Ishikawa (cell line): Measurements from ENCODE around the gene ARVCF.

ENCODE experiments used
- CEBPB ChIP-seq: IDR thresholded peaks from 2 replicates; pipeline ENCODE4 v1.6.1; 2012
- CREB1 ChIP-seq: IDR thresholded peaks from 2 replicates; pipeline ENCODE4 v1.6.1; 2012; ENCODE audit warnings: low read depth
- EGR1 ChIP-seq: IDR thresholded peaks from 2 replicates; pipeline ENCODE4 v1.6.1; 2012
- EP300 ChIP-seq: IDR thresholded peaks from 2 replicates; pipeline ENCODE4 v1.6.1; 2012; ENCODE audit warnings: borderline replicate concordance
- FOXM1 ChIP-seq: IDR thresholded peaks from 2 replicates; pipeline ENCODE4 v1.6.1; 2012; ENCODE audit warnings: low read depth, borderline replicate concordance
- MAX ChIP-seq: IDR thresholded peaks from 2 replicates; pipeline ENCODE4 v1.6.1; 2012
- NFIC ChIP-seq: IDR thresholded peaks from 2 replicates; pipeline ENCODE4 v1.6.1; 2012
- RAD21 ChIP-seq: IDR thresholded peaks from 2 replicates; pipeline ENCODE4 v1.6.1; 2012; ENCODE audit warnings: low read depth
- TAF1 ChIP-seq: IDR thresholded peaks from 2 replicates; pipeline ENCODE4 v1.6.1; 2012; ENCODE audit warnings: low read depth, mild to moderate bottlenecking
- TCF12 ChIP-seq: IDR thresholded peaks from 2 replicates; pipeline ENCODE4 v1.6.1; 2012; ENCODE audit warnings: low read depth
- TEAD4 ChIP-seq: IDR thresholded peaks from 2 replicates; pipeline ENCODE4 v1.6.1; 2012
- USF1 ChIP-seq: IDR thresholded peaks from 2 replicates; pipeline ENCODE4 v1.6.1; 2012
- YY1 ChIP-seq: IDR thresholded peaks from 2 replicates; pipeline ENCODE4 v1.6.1; 2012; ENCODE audit warnings: low read depth
- ZBTB7A ChIP-seq: IDR thresholded peaks from 2 replicates; pipeline ENCODE4 v1.6.1; 2012; ENCODE audit warnings: low read depth
- TF ChIP-seq, protein P1 (sequence below): IDR thresholded peaks from 2 replicates; pipeline ENCODE4 v1.6.1; 2012; ENCODE audit warnings: low read depth, mild to moderate bottlenecking

Gene ARVCF

GRCh38 chr22:20027966-20028854 lies 11.6 kb upstream of the ARVCF start:
- peak; percentile 56; the same call in 1 of the 2 replicates for TF ChIP-seq RAD21
- no peak for TF ChIP-seq NFIC
- no peak for TF ChIP-seq CEBPB
- no peak for TF ChIP-seq USF1
- TF ChIP-seq MAX, result no peak

DNA sequence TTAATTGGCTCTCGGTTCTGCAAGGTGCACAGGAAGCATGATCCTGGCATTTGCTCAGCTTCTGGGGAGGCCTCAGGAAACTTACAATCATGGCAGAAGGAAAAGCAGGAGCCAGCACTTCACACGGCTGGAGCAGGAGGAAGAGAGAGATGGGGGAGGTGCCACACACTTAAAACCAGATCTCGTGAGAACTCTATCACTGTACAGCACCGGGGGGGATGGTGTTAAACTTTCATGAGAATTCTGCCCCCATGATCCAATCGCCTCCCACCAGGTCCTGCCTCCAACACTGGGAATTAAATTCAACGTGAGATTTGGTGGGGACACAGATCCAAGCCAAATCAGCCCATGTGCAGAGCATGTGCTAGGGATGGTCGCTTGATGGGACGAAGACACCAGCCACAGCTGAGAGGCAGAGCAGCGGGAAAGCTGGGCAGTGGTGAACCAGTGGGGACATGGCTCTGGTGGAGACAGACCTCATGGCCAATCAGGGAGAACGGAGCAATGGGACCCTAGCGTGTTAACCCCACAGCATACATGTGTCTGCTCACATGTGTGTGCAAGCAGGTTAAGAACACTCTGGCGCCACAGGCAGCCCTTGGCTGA lies 10.5 kb upstream of the ARVCF start:
- TF ChIP-seq MAX, result peak; percentile 48
- TF ChIP-seq EGR1, result no peak

DNA sequence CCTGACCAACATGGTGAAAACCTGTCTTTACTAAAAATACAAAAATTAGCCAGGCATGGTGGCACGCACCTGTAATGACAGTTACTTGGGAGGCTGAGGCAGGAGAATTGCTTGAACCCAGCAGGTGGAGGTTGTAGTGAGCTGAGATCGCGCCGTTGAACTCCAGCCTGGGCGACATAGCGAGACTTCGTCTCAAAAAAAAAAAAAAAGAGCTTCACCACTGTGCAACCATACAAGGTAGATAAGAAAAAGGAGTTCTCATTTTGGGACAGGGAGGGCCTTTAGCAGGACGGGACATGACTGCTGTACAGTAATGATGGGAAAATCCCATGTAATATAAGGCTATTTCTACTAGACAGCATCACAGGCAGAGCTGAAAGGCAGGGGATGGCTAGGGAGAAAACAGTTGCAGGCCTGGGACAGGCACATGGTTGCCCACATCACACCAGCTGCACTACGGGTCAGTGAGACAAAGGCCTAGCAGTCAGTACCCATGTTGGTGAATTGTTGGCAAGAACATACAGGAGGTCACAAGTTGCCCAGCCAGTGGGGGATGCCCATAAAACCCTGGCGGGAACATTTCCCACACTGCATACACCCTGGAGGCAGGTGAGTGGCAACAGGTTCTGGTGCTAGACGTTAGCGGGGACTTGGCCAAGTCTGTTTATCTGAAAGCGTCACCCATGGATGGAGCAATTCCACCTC lies 9.7 kb upstream of the ARVCF start:
- TF ChIP-seq CEBPB (no peak), TEAD4 (no peak), TCF12 (no peak), USF1 (no peak), EP300 (no peak), RAD21 (no peak), CREB1 (no peak), NFIC (no peak), EGR1 (no peak)
- TF ChIP-seq, protein P1, sequence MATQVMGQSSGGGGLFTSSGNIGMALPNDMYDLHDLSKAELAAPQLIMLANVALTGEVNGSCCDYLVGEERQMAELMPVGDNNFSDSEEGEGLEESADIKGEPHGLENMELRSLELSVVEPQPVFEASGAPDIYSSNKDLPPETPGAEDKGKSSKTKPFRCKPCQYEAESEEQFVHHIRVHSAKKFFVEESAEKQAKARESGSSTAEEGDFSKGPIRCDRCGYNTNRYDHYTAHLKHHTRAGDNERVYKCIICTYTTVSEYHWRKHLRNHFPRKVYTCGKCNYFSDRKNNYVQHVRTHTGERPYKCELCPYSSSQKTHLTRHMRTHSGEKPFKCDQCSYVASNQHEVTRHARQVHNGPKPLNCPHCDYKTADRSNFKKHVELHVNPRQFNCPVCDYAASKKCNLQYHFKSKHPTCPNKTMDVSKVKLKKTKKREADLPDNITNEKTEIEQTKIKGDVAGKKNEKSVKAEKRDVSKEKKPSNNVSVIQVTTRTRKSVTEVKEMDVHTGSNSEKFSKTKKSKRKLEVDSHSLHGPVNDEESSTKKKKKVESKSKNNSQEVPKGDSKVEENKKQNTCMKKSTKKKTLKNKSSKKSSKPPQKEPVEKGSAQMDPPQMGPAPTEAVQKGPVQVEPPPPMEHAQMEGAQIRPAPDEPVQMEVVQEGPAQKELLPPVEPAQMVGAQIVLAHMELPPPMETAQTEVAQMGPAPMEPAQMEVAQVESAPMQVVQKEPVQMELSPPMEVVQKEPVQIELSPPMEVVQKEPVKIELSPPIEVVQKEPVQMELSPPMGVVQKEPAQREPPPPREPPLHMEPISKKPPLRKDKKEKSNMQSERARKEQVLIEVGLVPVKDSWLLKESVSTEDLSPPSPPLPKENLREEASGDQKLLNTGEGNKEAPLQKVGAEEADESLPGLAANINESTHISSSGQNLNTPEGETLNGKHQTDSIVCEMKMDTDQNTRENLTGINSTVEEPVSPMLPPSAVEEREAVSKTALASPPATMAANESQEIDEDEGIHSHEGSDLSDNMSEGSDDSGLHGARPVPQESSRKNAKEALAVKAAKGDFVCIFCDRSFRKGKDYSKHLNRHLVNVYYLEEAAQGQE, result no peak

- TF ChIP-seq MAX (no peak), TEAD4 (no peak), FOXM1 (no peak), NFIC (no peak), EGR1 (no peak), RAD21 (no peak), TCF12 (no peak), TAF1 (no peak), YY1 (no peak), CEBPB (no peak), EP300 (no peak), CREB1 (no peak), ZBTB7A (no peak)
- TF ChIP-seq, protein P1, result no peak
Measured at GRCh38 chr22:20025401-20026203, 9.0 kb upstream of the ARVCF start.
